GM19351 (cell line): Measurements from ENCODE around the gene GABARAPL1.
"Not testable (repeated sequence)": the region's sequence is repeated elsewhere in the genome, so short reads cannot be mapped to it uniquely, and the experiment has no call there.

Experiments
- ATAC-seq: cut with Tn5 transposase; IDR thresholded peaks from one replicate; pipeline ENCODE4 v1.9.1; 2021; ENCODE audit warnings: mild to moderate bottlenecking, moderate library complexity; ENCODE audit not compliant: unreplicated experiment

The GABARAPL1 gene

GRCh38 chr12:10212739-10213131 lies at the start of gene GABARAPL1:
Gene GABARAPL1, plus strand, starts transcription at chr12:10212877. Its CDS starts 253 bp downstream, at chr12:10213130.
- ATAC-seq: peak; percentile 64

- no peak for ATAC-seq
Measured at GRCh38 chr12:10163084-10163483, 49.6 kb upstream of the GABARAPL1 start.

GRCh38 chr12:10165421-10165820 lies 47.3 kb upstream of the GABARAPL1 start:
- no peak for ATAC-seq

- ATAC-seq: no peak
Measured at GRCh38 chr12:10167599-10167998, 45.1 kb upstream of the GABARAPL1 start.

- ATAC-seq: no peak
Measured at GRCh38 chr12:10169104-10169503, 43.6 kb upstream of the GABARAPL1 start.

GRCh38 chr12:10170216-10170615 lies 42.5 kb upstream of the GABARAPL1 start:
- ATAC-seq: no peak

GRCh38 chr12:10171973-10172728 lies 40.5 kb upstream of the GABARAPL1 start, which contains the start of gene OLR1:
Gene OLR1, minus strand, starts transcription at chr12:10172132. Its CDS starts 55 bp downstream, at chr12:10172077.
- no peak for ATAC-seq

- ATAC-seq: no peak
Measured at GRCh38 chr12:10174986-10175614, 37.6 kb upstream of the GABARAPL1 start.

GRCh38 chr12:10175846-10176636 lies 36.6 kb upstream of the GABARAPL1 start:
- no peak for ATAC-seq

GRCh38 chr12:10178821-10179220 lies 33.9 kb upstream of the GABARAPL1 start, which contains the start of gene TMEM52B:
Gene TMEM52B, plus strand, starts transcription at chr12:10179032. Its CDS starts 543 bp downstream, at chr12:10179575.
- no peak for ATAC-seq

- ATAC-seq: no peak
Measured at GRCh38 chr12:10179776-10180181, 32.9 kb upstream of the GABARAPL1 start.

GRCh38 chr12:10182354-10183049 lies 30.2 kb upstream of the GABARAPL1 start:
- no peak for ATAC-seq

- no peak for ATAC-seq
Measured at GRCh38 chr12:10184261-10184843, 28.3 kb upstream of the GABARAPL1 start.

- no peak for ATAC-seq
Measured at GRCh38 chr12:10186299-10186698, 26.4 kb upstream of the GABARAPL1 start.

GRCh38 chr12:10186958-10187357 lies 25.7 kb upstream of the GABARAPL1 start:
- ATAC-seq: not testable (repeated sequence)

- no peak for ATAC-seq
Measured at GRCh38 chr12:10189653-10190052, 23.0 kb upstream of the GABARAPL1 start.

GRCh38 chr12:10190558-10191388 lies 21.9 kb upstream of the GABARAPL1 start:
- peak; percentile 86 for ATAC-seq

- no peak for ATAC-seq
Measured at GRCh38 chr12:10191865-10192264, 20.8 kb upstream of the GABARAPL1 start.

- ATAC-seq: no peak
Measured at GRCh38 chr12:10194160-10194670, 18.5 kb upstream of the GABARAPL1 start.
